GM12865 (cell line): ENCODE measurements around the gene COMTD1.
"Not testable (repeated sequence)": the region's sequence is repeated elsewhere in the genome, so short reads cannot be mapped to it uniquely, and the experiment has no call there.

ENCODE experiments used
- DNase-seq: peaks from one replicate; pipeline ENCODE4 v3.0.0; 2010; ENCODE audit warnings: low read depth
- H3K4me3 ChIP-seq: 2 replicates; pipeline ENCODE4 v1.5.1; 2011; ENCODE audit warnings: mild to moderate bottlenecking, low read depth, low read length, control low read depth
- TF ChIP-seq, protein P1 (sequence below): IDR thresholded peaks from 2 replicates; pipeline ENCODE4 v1.5.1; 2011; ENCODE audit warnings: low read length, control low read depth, low read depth, inconsistent platforms; ENCODE audit not compliant: insufficient read depth; ENCODE audit errors: missing control alignments

The COMTD1 gene

GRCh38 chr10:75202321-75203045 is 33.3 kb downstream of the COMTD1 start:
- no peak for DNase-seq
- H3K4me3 ChIP-seq = no peak overlapping the region
- TF ChIP-seq, protein P1, sequence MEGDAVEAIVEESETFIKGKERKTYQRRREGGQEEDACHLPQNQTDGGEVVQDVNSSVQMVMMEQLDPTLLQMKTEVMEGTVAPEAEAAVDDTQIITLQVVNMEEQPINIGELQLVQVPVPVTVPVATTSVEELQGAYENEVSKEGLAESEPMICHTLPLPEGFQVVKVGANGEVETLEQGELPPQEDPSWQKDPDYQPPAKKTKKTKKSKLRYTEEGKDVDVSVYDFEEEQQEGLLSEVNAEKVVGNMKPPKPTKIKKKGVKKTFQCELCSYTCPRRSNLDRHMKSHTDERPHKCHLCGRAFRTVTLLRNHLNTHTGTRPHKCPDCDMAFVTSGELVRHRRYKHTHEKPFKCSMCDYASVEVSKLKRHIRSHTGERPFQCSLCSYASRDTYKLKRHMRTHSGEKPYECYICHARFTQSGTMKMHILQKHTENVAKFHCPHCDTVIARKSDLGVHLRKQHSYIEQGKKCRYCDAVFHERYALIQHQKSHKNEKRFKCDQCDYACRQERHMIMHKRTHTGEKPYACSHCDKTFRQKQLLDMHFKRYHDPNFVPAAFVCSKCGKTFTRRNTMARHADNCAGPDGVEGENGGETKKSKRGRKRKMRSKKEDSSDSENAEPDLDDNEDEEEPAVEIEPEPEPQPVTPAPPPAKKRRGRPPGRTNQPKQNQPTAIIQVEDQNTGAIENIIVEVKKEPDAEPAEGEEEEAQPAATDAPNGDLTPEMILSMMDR = no peak

DNA sequence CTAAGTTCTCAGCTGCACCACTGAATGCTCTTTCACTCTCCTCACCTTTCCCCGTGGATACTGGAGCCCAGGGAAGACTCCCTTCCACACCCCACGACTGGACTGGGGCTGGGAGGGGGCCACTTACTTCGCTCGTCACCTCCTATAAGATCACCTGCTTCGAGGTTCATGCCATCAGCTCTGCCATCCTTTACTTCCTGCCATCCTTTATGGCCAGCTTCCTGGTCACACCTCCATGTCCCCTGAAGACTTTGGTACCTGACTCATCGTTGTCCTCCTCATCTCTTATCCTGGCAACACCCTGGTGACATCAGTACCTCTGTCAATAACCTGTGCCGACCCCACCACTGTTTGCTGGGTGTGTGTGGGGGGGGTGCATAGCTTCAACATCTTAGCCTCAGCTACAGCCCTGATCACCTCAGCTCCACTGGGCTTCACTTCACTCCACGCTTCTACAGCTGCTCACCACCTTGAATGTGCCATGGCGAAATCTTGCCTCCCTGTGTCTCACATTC is 33.9 kb downstream of the COMTD1 start:
- DNase-seq = no peak
- TF ChIP-seq, protein P1 = no peak
- H3K4me3 ChIP-seq = no peak overlapping the region

- not testable (repeated sequence) for H3K4me3 ChIP-seq, DNase-seq
These were observed 35.8 kb downstream of the COMTD1 start for GRCh38 chr10:75199949-75200348.

DNA sequence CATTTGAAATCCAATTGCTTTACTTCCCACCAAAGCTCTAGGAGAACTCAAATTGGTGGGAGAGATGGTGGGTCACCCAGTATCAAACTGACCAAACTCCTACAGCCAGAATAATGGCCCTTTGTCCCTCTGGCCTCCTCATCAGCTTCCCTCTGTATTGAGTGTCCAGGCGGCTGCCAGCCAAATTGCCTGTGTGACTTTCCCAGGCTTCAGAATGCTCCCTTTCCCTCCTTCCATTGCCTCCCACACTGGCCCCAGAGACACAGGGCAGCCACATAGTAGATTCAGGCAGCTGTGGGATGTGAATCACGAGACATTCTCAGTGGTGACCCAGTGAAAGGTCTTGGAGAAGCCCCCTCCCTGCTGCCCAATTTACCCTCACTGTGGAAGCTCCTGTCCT is 37.9 kb downstream of the COMTD1 start:
- no peak for DNase-seq
- no peak overlapping the region for H3K4me3 ChIP-seq
- TF ChIP-seq, protein P1 = no peak

DNA sequence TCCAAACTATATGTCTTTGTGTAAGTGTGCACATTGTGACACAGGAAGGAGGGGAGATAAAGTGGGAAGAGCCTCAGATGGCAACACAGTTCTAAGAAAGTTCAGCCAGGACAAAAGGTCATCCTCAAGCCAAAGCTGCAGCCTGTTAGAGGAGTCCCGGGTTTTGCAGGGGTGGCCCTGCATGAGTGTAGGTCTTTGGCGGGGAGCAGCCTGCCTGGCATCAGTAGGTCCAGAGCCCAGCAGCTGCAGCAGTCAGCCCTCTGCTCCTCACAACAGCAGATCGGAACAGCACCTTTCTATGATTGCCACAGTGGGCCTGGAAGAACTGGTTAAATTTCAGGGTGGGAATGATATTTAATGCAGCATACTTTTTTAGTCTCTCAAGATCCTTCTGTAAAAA is 38.7 kb downstream of the COMTD1 start:
- TF ChIP-seq, protein P1 = no peak
- H3K4me3 ChIP-seq = no peak overlapping the region
- DNase-seq = no peak

GRCh38 chr10:75195035-75195763 is 40.6 kb downstream of the COMTD1 start:
- H3K4me3 ChIP-seq = no peak overlapping the region
- TF ChIP-seq, protein P1 = no peak
- DNase-seq = no peak

GRCh38 chr10:75194625-75195024 is 41.1 kb downstream of the COMTD1 start:
- DNase-seq, H3K4me3 ChIP-seq: not testable (repeated sequence)
